Measurements from ENCODE around the gene ELL2. TPM values are rescaled to one million over a fixed set of nuclear protein-coding genes. Genes with fewer than 3 reads are reported as not detected.

ELL2 gene
- total and polyA plus RNA-seq, 9 of the 15 experiments (the other 6 are each of a cell fraction or from before 2014, with no cell fraction given): 4.3 to 18.3 (median 14.5) TPM

- TF ChIP-seq ETS1 (conservative IDR thresholded peaks at IDR 0.05; ENCODE audit: control insufficient read depth, low read depth, low read length): no peak
- TF ChIP-seq PTBP1 (IDR thresholded peaks at IDR 0.05; ENCODE audit: low read depth, low read length): no peak
- no peak for TF ChIP-seq POLR2G (IDR thresholded peaks at IDR 0.05; ENCODE audit: low read depth, low read length)
- peak; percentile 97 for TF ChIP-seq TAL1 (IDR thresholded peaks at IDR 0.05)
- TF ChIP-seq ZNF512 (tag; IDR thresholded peaks at IDR 0.05): no peak
- TF ChIP-seq KHSRP (IDR thresholded peaks at IDR 0.05): peak; percentile 49; the same call in 1 of the 2 replicates
- TF ChIP-seq VEZF1 (CRISPR knock-in tag; IDR thresholded peaks at IDR 0.05): peak; percentile 54; the same call in 1 of the 2 replicates
- no peak for TF ChIP-seq NR4A1 (CRISPR knock-in tag; IDR thresholded peaks at IDR 0.05)
- TF ChIP-seq NR4A1 (tag; IDR thresholded peaks at IDR 0.05): peak; percentile 77
- TF ChIP-seq FOXM1 (IDR thresholded peaks at IDR 0.05; ENCODE audit: low read depth): peak; percentile 95
- no peak for TF ChIP-seq FOXM1 (CRISPR knock-in tag; IDR thresholded peaks at IDR 0.05; ENCODE audit: low read depth)
- no peak for TF ChIP-seq CEBPG (CRISPR knock-in tag; IDR thresholded peaks at IDR 0.05)
- TF ChIP-seq CEBPG (tag; conservative IDR thresholded peaks at IDR 0.05 in 1 of 2, IDR thresholded peaks at IDR 0.05 in 1 of 2): no peak
- no peak; the same call in 1 of the 2 replicates for TF ChIP-seq NFE2L1 (tag; IDR thresholded peaks at IDR 0.05; ENCODE audit: borderline replicate concordance, low read depth)
- TF ChIP-seq ZNF707 (CRISPR knock-in tag; conservative IDR thresholded peaks at IDR 0.05): no peak
- TF ChIP-seq DPF2 (IDR thresholded peaks at IDR 0.05): peak; percentile 99
- TF ChIP-seq ZNF41 (CRISPR knock-in tag; conservative IDR thresholded peaks at IDR 0.05): no peak
- TF ChIP-seq RNF2 (IDR thresholded peaks at IDR 0.05): peak; percentile 79; the same call in 1 of the 2 replicates
- peak; percentile 61; the same call in 1 of the 2 replicates for TF ChIP-seq EP400 (IDR thresholded peaks at IDR 0.05)
- TF ChIP-seq EHMT2 (IDR thresholded peaks at IDR 0.05): peak; percentile 90
- TF ChIP-seq GABPB1 (CRISPR knock-in tag; IDR thresholded peaks at IDR 0.05): no peak
- peak; percentile 72 to 94; a peak in 3 of 4 replicates for TF ChIP-seq TBL1XR1 (IDR thresholded peaks at IDR 0.05; ENCODE audit: low read length in 2 of 2)
- no peak for TF ChIP-seq FOXJ3 (CRISPR knock-in tag; IDR thresholded peaks at IDR 0.05)
- peak; percentile 89 for TF ChIP-seq C11orf30 (IDR thresholded peaks at IDR 0.05; ENCODE audit: low read depth)
- peak in 1 of 2 experiments; percentile 72; a peak in 1 of 4 replicates for TF ChIP-seq NONO (IDR thresholded peaks at IDR 0.05; ENCODE audit: low read depth in 2 of 2, low read length in 1 of 2)
- TF ChIP-seq SRF (CRISPR knock-in tag; IDR thresholded peaks at IDR 0.05): no peak; a peak in 1 of 4 replicates
Observed at GRCh38 chr5:95934207-95934804, 27.3 kb downstream of the ELL2 start (continued).

Data from K562 (cell line).